Medulla oblongata (tissue), 1 donor: ENCODE results near the gene KLHL40.

ENCODE experiments used
- DNase-seq: peaks from one replicate; pipeline ENCODE4 v3.0.0-alpha.2; 2015; ENCODE audit errors: extremely low spot score

The KLHL40 gene

GRCh38 chr3:42685363-42685881 is at the start of gene KLHL40:
TSS of gene KLHL40 (plus strand) at chr3:42685537. CDS start at chr3:42685619, 82 bp downstream.
- no peak for DNase-seq

- no peak for DNase-seq
These were observed 48.3 kb upstream of the KLHL40 start for GRCh38 chr3:42637001-42637400.

GRCh38 chr3:42638339-42638842 is 46.9 kb upstream of the KLHL40 start:
- no peak for DNase-seq

GRCh38 chr3:42639192-42639591 is 46.1 kb upstream of the KLHL40 start:
- no peak for DNase-seq

GRCh38 chr3:42640129-42640528 is 45.2 kb upstream of the KLHL40 start:
- no peak for DNase-seq

GRCh38 chr3:42640771-42641370 is 44.5 kb upstream of the KLHL40 start:
- no peak for DNase-seq

- DNase-seq: no peak
These were observed 37.4 kb upstream of the KLHL40 start for GRCh38 chr3:42647821-42648459.

GRCh38 chr3:42649006-42649405 is 36.3 kb upstream of the KLHL40 start:
- no peak for DNase-seq

GRCh38 chr3:42649783-42650182 is 35.6 kb upstream of the KLHL40 start:
- DNase-seq: no peak

- no peak for DNase-seq
These were observed 33.9 kb upstream of the KLHL40 start for GRCh38 chr3:42651248-42652091.

GRCh38 chr3:42652251-42652610 is 33.1 kb upstream of the KLHL40 start:
- no peak for DNase-seq

- peak; percentile 77 for DNase-seq
These were observed 32.6 kb upstream of the KLHL40 start for GRCh38 chr3:42652611-42653302.

- no peak for DNase-seq
These were observed 32.1 kb upstream of the KLHL40 start for GRCh38 chr3:42653303-42653559.

GRCh38 chr3:42653560-42654330 is 31.6 kb upstream of the KLHL40 start, which contains the start of gene ZBTB47:
TSS of gene ZBTB47 (plus strand) at chr3:42653697. CDS start at chr3:42658356, 4,659 bp downstream.
- peak; percentile 68 for DNase-seq

GRCh38 chr3:42654331-42655201 is 30.8 kb upstream of the KLHL40 start:
- peak; percentile 86 for DNase-seq

GRCh38 chr3:42655331-42655888 is 29.9 kb upstream of the KLHL40 start:
- no peak for DNase-seq

GRCh38 chr3:42655980-42656679 is 29.2 kb upstream of the KLHL40 start:
- no peak for DNase-seq

- DNase-seq: no peak
These were observed 28.4 kb upstream of the KLHL40 start for GRCh38 chr3:42656680-42657610.
